ENCODE results near the gene GLRX5.

GLRX5 gene

DNA sequence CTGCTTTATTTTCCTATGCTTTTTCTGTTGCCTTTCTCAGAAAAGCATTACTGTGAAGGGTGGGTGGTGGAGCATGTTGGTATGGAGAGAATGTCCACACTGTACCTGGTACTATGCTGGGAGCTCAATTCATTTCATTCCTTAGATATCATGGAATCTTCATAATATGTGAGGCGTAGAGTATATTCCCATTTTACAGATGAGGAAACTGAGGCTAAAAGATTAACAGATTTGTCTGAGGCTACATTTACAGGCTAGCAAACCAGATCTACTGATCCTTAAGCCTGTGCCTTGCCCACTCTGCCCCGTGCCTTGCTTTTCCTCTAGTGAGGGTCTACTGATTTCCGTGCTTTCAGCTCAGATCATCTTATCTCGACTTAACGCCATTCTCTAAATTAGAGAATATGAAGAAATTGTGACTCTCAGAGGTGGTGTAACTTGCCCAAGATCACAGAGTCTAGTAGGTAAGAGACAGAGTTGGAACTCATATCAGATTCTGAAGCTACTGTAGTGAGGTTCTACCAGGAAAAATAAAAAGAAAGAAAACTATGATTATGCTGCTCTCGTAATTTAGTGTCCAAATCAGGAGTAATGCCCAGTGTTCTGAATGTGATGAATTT lies 5.5 kb downstream of the GLRX5 start:
- peaks cover 16% of the 10 kb centered on the region; the same call in 1 of the 2 replicates for H3K4me1 ChIP-seq (ENCODE audit: insufficient read depth, low read length)
- peaks cover 14% of the 10 kb centered on the region for H3K36me3 ChIP-seq (ENCODE audit: insufficient read depth, low read length)
- H3K27ac ChIP-seq (ENCODE audit: low read depth, low read length), result no peak overlapping the region
- H3K27me3 ChIP-seq (ENCODE audit: insufficient read depth, low read length), result no peaks in the 10 kb centered on the region; the same call in 1 of the 2 replicates
- no peak overlapping the region for H3K9ac ChIP-seq (ENCODE audit: low read depth, low read length)
- H3K4me3 ChIP-seq (ENCODE audit: low read length), result no peak overlapping the region
- 95% methylated on average over 6 of the region's 6 CpGs for WGBS
- no peaks in the 10 kb centered on the region for H3K9me3 ChIP-seq (ENCODE audit: insufficient read depth, low read depth, low read length)

DNA sequence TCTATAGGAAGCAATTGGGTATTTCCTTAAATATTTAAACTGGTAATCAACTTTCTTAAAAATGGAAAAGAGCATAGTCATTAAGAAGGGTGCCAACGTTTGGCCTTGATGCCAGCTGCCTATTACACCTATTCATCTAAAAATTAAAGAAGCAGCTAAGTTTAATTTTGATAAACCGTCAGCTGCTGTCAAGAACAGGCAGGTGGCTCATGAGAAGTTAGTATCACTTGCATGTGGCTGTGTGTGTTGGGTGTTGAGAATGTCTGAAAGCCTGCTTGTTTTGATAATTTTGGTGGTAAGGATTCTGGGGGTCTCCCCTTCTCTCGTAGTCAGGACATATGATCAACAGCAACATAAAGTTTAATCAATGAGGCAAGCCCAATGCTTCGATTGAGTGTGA lies 6.5 kb downstream of the GLRX5 start:
- no peaks in the 10 kb centered on the region for H3K9me3 ChIP-seq (ENCODE audit: insufficient read depth, low read depth, low read length)
- H3K4me3 ChIP-seq (ENCODE audit: low read length), result no peak overlapping the region
- H3K36me3 ChIP-seq (ENCODE audit: insufficient read depth, low read length), result peaks cover 17% of the 10 kb centered on the region
- H3K4me1 ChIP-seq (ENCODE audit: insufficient read depth, low read length), result peaks cover 10% of the 10 kb centered on the region; the same call in 1 of the 2 replicates
- H3K27me3 ChIP-seq (ENCODE audit: insufficient read depth, low read length), result no peaks in the 10 kb centered on the region
- WGBS, result 80% methylated on average over 2 of the region's 4 CpGs
- no peak overlapping the region for H3K9ac ChIP-seq (ENCODE audit: low read depth, low read length)
- no peak overlapping the region for H3K27ac ChIP-seq (ENCODE audit: low read depth, low read length)

DNA sequence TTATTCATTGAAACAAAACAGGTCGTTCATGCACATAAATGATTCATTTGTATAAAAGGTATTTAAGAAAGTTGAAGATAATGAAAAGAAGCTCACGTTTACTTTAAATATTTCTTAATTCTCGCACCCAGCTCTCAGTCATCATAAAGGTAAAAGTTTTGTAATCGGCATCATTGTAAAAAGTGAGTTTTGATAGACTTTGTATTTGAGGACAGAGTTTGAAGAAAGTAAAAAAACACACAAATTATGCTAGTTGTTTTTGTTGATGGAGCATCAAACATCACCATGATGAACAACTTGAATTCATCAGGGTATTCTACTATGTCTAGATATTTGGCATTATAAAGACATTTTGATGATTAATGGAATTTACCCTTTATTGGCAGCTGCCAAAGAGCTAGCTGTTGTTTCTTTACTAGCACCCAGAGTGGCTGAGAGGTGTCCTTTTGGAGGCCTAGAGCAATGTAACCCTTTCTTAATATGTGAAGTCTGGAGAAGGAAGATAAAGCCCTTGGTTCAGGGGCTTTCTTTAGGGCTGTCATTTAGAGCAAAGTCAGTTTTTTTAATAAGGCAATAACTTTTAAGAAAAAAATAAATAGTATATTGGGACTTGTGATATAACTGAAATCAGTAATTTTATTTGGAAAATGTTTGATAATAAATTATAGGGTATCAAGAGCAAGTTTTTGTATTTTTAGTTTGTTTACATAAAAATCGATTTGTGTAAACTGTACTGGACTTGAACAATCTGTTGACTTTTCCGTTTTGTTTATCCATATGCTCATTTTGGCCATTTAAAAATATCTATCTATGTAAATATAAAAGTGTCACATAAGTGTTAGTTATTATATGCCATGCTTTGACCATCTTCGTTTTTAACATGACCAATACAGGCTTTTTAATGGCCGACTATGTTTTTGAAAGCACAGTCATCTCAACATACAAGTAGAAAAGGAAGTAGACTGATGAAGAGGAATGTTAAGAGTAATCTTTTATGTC lies 7.4 kb downstream of the GLRX5 start:
- 99% methylated on average over 5 of the region's 8 CpGs for WGBS

DNA sequence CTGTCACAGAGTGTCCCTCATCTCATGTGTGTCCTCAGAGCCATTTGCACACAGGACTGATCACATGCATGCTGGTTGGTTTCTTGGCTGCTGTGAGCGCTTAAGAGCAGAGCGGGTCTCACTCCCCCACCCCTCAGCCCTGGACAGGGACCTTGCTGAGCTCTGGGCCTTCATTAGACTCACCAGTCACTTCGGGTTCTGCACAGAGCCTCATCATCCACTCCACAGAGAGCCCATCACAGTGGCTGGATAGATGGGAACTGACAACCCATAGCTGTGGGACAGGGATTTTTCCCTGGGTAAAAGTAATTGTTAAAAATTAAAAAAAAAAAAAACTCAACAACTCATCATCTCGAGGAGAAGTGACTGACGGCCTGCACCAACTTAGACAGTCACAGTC lies 8.2 kb downstream of the GLRX5 start:
- no peaks in the 10 kb centered on the region for H3K9me3 ChIP-seq (ENCODE audit: insufficient read depth, low read depth, low read length)
- WGBS, result 95% methylated on average over 5 of the region's 5 CpGs
- H3K4me3 ChIP-seq (ENCODE audit: low read length), result no peak overlapping the region
- H3K36me3 ChIP-seq (ENCODE audit: insufficient read depth, low read length), result peaks cover 17% of the 10 kb centered on the region
- no peaks in the 10 kb centered on the region for H3K27me3 ChIP-seq (ENCODE audit: insufficient read depth, low read length)
- peaks cover 9% of the 10 kb centered on the region for H3K4me1 ChIP-seq (ENCODE audit: insufficient read depth, low read length)
- H3K9ac ChIP-seq (ENCODE audit: low read depth, low read length), result no peak overlapping the region
- no peak overlapping the region for H3K27ac ChIP-seq (ENCODE audit: low read depth, low read length)

More for the DNA sequence above, 7.4 kb downstream of the GLRX5 start:
- H3K36me3 ChIP-seq (ENCODE audit: insufficient read depth, low read length), result peaks cover 17% of the 10 kb centered on the region
- H3K27ac ChIP-seq (ENCODE audit: low read depth, low read length), result no peak overlapping the region
- no peak overlapping the region for H3K4me3 ChIP-seq (ENCODE audit: low read length)
- H3K4me1 ChIP-seq (ENCODE audit: insufficient read depth, low read length), result peaks cover 6% of the 10 kb centered on the region; the same call in 1 of the 2 replicates
- H3K9ac ChIP-seq (ENCODE audit: low read depth, low read length), result no peak overlapping the region
- no peaks in the 10 kb centered on the region for H3K27me3 ChIP-seq (ENCODE audit: insufficient read depth, low read length)
- no peaks in the 10 kb centered on the region for H3K9me3 ChIP-seq (ENCODE audit: insufficient read depth, low read depth, low read length)

DNA sequence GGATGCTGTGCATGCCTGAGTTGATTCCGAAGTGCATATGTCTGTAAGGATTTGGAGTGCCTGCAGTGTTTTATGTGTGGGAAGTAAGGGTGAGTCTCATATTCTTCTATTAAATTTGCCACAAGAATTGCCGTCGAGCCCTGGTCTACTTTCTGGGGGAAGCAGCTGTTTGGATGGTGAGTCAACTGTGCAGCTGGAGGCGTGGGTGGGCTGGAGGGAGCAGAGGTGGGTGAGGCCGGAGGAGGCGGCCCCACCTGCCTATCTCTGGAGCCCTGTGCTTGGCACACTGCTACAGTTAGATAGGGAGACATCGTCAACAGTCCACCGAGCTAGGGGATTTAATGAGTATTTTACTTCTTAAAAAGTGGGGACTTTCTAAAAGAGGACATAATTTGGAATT lies 9.7 kb downstream of the GLRX5 start:
- H3K9me3 ChIP-seq (ENCODE audit: insufficient read depth, low read depth, low read length), result no peaks in the 10 kb centered on the region
- no peaks in the 10 kb centered on the region for H3K27me3 ChIP-seq (ENCODE audit: insufficient read depth, low read length)
- no peak overlapping the region for H3K4me3 ChIP-seq (ENCODE audit: low read length)
- H3K36me3 ChIP-seq (ENCODE audit: insufficient read depth, low read length), result peaks cover 17% of the 10 kb centered on the region
- H3K4me1 ChIP-seq (ENCODE audit: insufficient read depth, low read length), result peaks cover 10% of the 10 kb centered on the region
- no peak overlapping the region for H3K27ac ChIP-seq (ENCODE audit: low read depth, low read length)
- WGBS, result 90% methylated on average over 8 of the region's 8 CpGs
- H3K9ac ChIP-seq (ENCODE audit: low read depth, low read length), result no peak overlapping the region

DNA sequence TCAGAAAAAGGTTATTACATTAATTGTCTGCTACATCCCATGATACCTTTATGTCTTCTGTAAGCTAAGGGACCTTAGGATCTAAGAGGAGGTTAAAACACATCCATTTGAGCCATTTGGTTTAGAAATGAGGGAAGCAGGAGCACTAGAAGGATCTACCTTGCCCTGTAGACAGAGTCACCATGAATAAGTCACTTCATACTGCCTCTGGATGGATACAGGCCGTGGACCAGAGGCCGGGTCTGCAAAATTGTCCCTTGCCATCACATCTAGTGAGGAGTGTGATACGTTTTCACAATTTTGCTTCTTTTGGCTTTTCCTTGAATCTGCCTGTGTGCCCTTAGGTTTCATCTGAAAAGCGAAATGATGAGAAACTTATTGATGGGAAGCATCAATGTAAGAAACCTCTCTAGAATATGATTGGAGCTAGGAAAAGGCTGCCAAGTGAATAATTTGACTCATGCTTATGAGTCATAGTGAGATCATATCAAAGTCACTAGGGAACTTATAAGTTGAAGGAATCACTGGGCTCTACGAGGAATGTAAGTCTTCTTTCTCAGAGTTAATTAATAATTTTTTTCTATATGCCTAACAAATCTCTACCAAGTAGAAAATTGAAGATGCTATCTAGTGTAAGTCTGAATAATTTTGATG lies 10.8 kb downstream of the GLRX5 start:
- Histone ChIP-seq H3K9me3 (ENCODE audit: insufficient read depth, low read depth, low read length) (no peaks in the 10 kb centered on the region), H3K4me1 (ENCODE audit: insufficient read depth, low read length) (peaks cover 10% of the 10 kb centered on the region)
- WGBS, result 97% methylated on average over 4 of the region's 5 CpGs

DNA sequence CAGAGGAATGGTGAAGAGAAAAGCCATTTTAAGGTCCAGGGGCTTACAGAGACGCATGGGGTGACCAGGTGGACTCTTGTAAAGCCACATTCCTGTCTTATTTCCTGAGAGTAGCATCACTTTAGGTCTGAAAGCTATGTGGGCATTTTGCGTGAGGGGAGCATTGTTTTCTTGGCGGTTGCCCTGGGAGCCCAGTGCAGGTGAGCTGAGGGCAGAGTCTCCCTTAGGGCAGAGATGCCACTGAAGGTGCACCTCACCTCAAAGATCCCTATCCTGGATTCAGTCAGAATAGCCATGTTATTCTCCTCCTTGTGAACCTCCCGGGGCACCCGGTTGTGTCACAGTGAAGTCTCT lies 12.4 kb downstream of the GLRX5 start:
- Histone ChIP-seq H3K9ac (ENCODE audit: low read depth, low read length) (no peak overlapping the region; the same call in 1 of the 2 replicates), H3K27me3 (ENCODE audit: insufficient read depth, low read length) (no peaks in the 10 kb centered on the region), H3K9me3 (ENCODE audit: insufficient read depth, low read depth, low read length) (no peaks in the 10 kb centered on the region), H3K36me3 (ENCODE audit: insufficient read depth, low read length) (peaks cover 17% of the 10 kb centered on the region), H3K4me1 (ENCODE audit: insufficient read depth, low read length) (peaks cover 10% of the 10 kb centered on the region), H3K4me3 (ENCODE audit: low read length) (no peak overlapping the region), H3K27ac (ENCODE audit: low read depth, low read length) (no peak overlapping the region)
- 68% methylated on average over 5 of the region's 5 CpGs for WGBS

More for the DNA sequence above, 10.8 kb downstream of the GLRX5 start:
- H3K27ac ChIP-seq (ENCODE audit: low read depth, low read length), result no peak overlapping the region
- no peak overlapping the region for H3K4me3 ChIP-seq (ENCODE audit: low read length)
- peaks cover 17% of the 10 kb centered on the region for H3K36me3 ChIP-seq (ENCODE audit: insufficient read depth, low read length)
- H3K27me3 ChIP-seq (ENCODE audit: insufficient read depth, low read length), result no peaks in the 10 kb centered on the region
- H3K9ac ChIP-seq (ENCODE audit: low read depth, low read length), result no peak overlapping the region

DNA sequence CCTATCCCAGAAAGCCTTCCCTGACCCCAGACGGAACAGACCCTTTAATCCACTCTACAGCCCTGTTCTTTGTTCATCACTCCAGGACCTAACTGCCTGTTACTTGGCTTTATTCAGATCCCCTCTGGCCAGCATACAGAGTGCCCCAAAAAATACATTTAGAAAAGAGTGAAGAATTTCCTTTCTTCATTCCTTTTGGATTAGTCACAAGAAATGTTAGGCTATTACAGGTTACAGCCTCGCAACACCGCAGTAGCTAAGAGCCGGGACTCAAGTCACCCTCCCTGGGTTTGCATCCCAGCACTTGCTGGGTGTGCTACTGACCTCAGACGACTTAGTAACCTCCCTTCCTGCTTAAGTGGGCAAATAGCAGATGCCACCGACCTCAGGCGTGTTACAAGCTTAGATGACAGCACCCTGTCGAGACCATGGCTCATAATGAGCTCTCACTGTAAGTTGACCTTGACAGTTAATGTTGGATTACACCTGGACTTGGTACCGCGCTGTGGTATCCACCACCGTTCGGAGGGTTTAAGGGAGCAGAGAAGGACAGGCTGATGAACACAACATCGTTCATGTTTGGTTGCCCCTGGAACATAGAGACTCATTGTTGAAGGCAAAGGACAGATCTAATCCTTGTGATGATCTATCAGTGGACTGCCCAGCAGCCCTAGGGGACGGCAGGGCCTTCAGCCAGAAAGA lies 12.9 kb downstream of the GLRX5 start:
- no peaks in the 10 kb centered on the region for H3K9me3 ChIP-seq (ENCODE audit: insufficient read depth, low read depth, low read length)
- H3K27ac ChIP-seq (ENCODE audit: low read depth, low read length), result no peak overlapping the region
- WGBS, result 64% methylated on average over 14 of the region's 14 CpGs
- peaks cover 10% of the 10 kb centered on the region for H3K4me1 ChIP-seq (ENCODE audit: insufficient read depth, low read length)
- peaks cover 17% of the 10 kb centered on the region for H3K36me3 ChIP-seq (ENCODE audit: insufficient read depth, low read length)
- H3K9ac ChIP-seq (ENCODE audit: low read depth, low read length), result no peak overlapping the region
- no peaks in the 10 kb centered on the region for H3K27me3 ChIP-seq (ENCODE audit: insufficient read depth, low read length)
- no peak overlapping the region for H3K4me3 ChIP-seq (ENCODE audit: low read length)

DNA sequence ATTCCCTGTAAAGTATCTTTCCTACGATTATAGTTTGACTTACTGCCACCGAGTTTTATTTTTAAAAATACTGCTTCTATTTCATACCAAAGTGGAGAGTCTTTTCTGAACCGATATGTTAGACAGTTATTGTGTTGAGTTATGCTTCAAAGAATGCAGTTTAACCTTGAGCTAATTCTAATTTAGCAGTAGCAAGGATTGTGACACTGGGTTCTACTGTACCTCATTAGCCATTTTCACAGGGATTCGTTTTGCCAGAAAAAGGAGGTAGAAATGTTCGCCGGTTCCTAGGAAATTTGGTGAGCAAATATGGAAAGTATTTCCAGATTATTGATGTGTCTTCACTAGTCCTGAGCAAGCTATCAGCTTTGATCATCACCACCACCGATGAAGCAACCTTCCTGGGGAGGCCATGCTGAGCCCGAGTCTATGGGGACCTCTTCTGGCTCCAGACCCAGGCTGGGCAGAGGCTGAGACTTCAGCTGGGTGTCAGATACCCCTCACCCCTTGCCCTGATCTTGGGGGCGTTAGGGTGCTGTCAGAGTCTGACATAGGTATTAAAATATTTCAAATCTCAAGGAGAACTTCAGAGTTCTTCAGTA lies 13.6 kb downstream of the GLRX5 start:
- H3K9me3 ChIP-seq (ENCODE audit: insufficient read depth, low read depth, low read length), result no peaks in the 10 kb centered on the region
- no peak overlapping the region for H3K27ac ChIP-seq (ENCODE audit: low read depth, low read length)
- H3K27me3 ChIP-seq (ENCODE audit: insufficient read depth, low read length), result no peaks in the 10 kb centered on the region
- 92% methylated on average over 9 of the region's 9 CpGs for WGBS
- no peak overlapping the region for H3K4me3 ChIP-seq (ENCODE audit: low read length)
- H3K4me1 ChIP-seq (ENCODE audit: insufficient read depth, low read length), result peaks cover 10% of the 10 kb centered on the region
- peaks cover 17% of the 10 kb centered on the region for H3K36me3 ChIP-seq (ENCODE audit: insufficient read depth, low read length)
- no peak overlapping the region for H3K9ac ChIP-seq (ENCODE audit: low read depth, low read length)

DNA sequence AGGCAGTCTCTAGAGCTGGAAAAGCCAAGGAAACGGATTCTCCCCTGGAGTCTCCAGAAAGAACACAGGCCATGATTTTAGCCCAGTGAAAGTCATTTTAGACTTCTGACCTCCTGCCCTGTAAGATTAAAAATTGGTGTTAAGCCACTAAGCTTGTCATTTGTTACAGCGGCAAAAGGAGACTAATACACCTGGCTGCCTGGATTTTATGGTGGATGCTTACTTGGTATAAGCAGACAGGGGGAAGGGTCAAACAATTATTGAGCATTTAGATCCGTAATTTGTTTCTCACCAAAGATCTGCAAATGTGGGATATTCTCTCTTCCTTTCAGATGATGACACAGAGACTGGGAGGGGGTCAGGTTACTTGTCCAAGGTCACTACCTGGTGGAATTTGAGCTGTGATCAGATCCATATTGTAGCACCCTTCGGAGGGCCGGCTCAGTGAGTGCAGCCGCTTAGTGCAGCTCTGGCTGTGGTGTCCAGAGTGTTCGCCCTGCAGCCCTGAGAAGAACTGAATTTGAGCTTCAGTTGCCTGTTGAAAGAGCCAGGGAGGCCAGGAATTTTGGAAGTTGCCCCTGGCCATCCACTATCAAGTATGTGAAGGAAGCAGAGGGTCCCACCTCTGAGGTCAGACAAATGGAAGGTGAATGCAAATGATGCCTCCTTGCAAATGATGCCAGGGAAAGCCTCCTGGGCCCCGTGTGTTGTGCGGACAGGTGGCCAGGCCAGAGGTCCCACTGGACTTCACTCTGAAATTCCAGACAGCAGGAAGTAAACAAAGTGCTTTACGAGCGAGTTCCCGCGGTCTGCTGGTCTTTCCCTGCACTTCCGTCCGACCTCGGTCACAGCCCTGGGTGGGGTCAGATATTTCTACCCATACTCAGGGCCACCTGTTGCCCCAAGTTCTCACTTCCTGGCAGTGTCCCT lies 15.1 kb downstream of the GLRX5 start:
- no peak overlapping the region for H3K27ac ChIP-seq (ENCODE audit: low read depth, low read length)
- no peak overlapping the region for H3K4me3 ChIP-seq (ENCODE audit: low read length)
- H3K9me3 ChIP-seq (ENCODE audit: insufficient read depth, low read depth, low read length), result no peaks in the 10 kb centered on the region
- peaks cover 8% of the 10 kb centered on the region for H3K36me3 ChIP-seq (ENCODE audit: insufficient read depth, low read length)
- peaks cover 10% of the 10 kb centered on the region for H3K4me1 ChIP-seq (ENCODE audit: insufficient read depth, low read length)
- H3K27me3 ChIP-seq (ENCODE audit: insufficient read depth, low read length), result no peaks in the 10 kb centered on the region; the same call in 1 of the 2 replicates
- no peak overlapping the region for H3K9ac ChIP-seq (ENCODE audit: low read depth, low read length)
- 92% methylated on average over 16 of the region's 16 CpGs for WGBS

Data from HUES64 (cell line).